ENCODE results near the gene NEBL. TPM values are rescaled to one million over a fixed set of nuclear protein-coding genes. Genes with fewer than 3 reads are reported as not detected.

Gene NEBL
- total RNA-seq, 1 experiment from 2014 or later: 11.2 TPM

DNA sequence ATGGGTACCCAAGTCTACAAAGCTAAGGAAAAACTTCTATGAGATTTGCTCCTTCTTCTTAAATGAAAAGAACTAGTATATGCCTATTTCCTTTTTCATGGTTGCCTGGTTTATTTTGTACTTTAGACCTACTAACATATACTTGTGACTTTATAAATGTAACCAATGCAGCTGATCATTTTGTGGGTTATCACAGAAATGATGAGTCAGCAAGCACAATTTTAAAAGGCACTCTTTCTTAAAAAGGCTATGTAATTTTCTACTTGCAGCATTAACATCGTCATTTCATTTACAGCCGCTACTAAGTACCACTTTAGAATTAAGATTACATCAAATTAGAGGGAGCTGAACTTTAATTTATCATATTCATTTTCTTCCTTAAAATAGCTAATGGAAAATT is 13.6 kb downstream of the NEBL start:
- Mint-ChIP-seq H3K36me3 (ENCODE audit: insufficient read depth, unreplicated experiment) (no peaks in the 10 kb centered on the region), H3K9me3 (ENCODE audit: low read depth, unreplicated experiment) (no peaks in the 10 kb centered on the region), H3K4me3 (ENCODE audit: low read depth, unreplicated experiment) (no peak overlapping the region), H3K4me1 (ENCODE audit: low read depth, unreplicated experiment) (no peaks in the 10 kb centered on the region), H3K27me3 (ENCODE audit: unreplicated experiment) (no peaks in the 10 kb centered on the region), H3K27ac (ENCODE audit: unreplicated experiment) (no peak overlapping the region)
- intact Hi-C loops (cut with micrococcal nuclease; ENCODE audit: unreplicated experiment): no loop called here
- BruUV-seq (replicated peaks): no TSS peak
- no peak for DNase-seq
- TF ChIP-seq, protein P1, sequence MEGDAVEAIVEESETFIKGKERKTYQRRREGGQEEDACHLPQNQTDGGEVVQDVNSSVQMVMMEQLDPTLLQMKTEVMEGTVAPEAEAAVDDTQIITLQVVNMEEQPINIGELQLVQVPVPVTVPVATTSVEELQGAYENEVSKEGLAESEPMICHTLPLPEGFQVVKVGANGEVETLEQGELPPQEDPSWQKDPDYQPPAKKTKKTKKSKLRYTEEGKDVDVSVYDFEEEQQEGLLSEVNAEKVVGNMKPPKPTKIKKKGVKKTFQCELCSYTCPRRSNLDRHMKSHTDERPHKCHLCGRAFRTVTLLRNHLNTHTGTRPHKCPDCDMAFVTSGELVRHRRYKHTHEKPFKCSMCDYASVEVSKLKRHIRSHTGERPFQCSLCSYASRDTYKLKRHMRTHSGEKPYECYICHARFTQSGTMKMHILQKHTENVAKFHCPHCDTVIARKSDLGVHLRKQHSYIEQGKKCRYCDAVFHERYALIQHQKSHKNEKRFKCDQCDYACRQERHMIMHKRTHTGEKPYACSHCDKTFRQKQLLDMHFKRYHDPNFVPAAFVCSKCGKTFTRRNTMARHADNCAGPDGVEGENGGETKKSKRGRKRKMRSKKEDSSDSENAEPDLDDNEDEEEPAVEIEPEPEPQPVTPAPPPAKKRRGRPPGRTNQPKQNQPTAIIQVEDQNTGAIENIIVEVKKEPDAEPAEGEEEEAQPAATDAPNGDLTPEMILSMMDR (IDR thresholded peaks at IDR 0.05; ENCODE audit: unreplicated experiment): no peak
- CTCF ChIA-PET: no interaction called here

DNA sequence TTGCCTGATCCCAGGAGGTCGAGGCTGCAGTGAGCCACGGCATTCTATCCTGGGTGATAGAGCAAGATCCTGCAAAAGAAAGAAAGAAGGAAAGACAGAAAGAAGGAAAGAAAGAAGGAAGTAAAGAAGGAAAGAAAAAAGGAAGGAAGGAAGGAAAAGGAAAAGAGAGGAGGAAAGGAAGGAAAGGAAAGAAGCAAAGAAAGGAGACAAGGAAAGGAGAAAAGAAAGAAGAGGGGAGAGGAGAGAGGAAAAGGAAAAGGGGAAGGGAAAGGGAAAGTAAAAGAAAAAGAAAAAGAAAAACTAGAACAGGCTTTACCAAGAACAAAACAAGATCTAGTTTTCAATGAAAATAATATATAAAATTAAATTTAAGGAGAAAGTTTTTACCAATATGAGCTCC is 15.0 kb downstream of the NEBL start:
- no TSS peak for BruUV-seq (replicated peaks)

DNA sequence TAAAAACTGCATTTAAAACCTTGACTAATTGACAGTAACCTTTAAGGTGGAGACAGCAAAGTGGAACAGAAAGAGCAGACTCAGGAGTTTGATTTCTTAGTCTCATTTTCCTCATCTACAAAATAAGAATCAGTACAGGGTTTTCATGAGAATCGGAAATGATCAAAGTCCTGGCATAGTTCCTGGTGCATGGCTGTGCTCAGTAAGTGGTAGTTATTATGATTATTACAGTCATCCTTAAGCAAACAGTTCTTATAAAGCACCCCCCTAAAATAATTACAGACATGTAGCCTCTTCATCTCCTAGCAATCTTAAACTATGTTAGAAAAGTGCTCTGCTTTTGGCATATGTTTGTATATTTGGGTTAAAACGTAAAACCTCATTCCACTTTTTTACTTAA is 18.0 kb downstream of the NEBL start:
- no peak for DNase-seq
- CTCF ChIA-PET: no interaction called here
- Mint-ChIP-seq H3K4me1 (ENCODE audit: low read depth, unreplicated experiment) (no peaks in the 10 kb centered on the region), H3K27me3 (ENCODE audit: unreplicated experiment) (no peaks in the 10 kb centered on the region), H3K4me3 (ENCODE audit: low read depth, unreplicated experiment) (no peak overlapping the region), H3K9me3 (ENCODE audit: low read depth, unreplicated experiment) (no peaks in the 10 kb centered on the region), H3K27ac (ENCODE audit: unreplicated experiment) (no peak overlapping the region), H3K36me3 (ENCODE audit: insufficient read depth, unreplicated experiment) (no peaks in the 10 kb centered on the region)
- TF ChIP-seq, protein P1 (IDR thresholded peaks at IDR 0.05; ENCODE audit: unreplicated experiment): no peak
- intact Hi-C loops (cut with micrococcal nuclease; ENCODE audit: unreplicated experiment): no loop called here
- BruUV-seq (replicated peaks): no TSS peak

More for the DNA sequence above, 15.0 kb downstream of the NEBL start:
- TF ChIP-seq, protein P1 (IDR thresholded peaks at IDR 0.05; ENCODE audit: unreplicated experiment): no peak
- no peak for DNase-seq
- Mint-ChIP-seq H3K27ac (ENCODE audit: unreplicated experiment) (no peak overlapping the region), H3K27me3 (ENCODE audit: unreplicated experiment) (no peaks in the 10 kb centered on the region), H3K9me3 (ENCODE audit: low read depth, unreplicated experiment) (no peaks in the 10 kb centered on the region), H3K4me3 (ENCODE audit: low read depth, unreplicated experiment) (no peak overlapping the region), H3K4me1 (ENCODE audit: low read depth, unreplicated experiment) (no peaks in the 10 kb centered on the region), H3K36me3 (ENCODE audit: insufficient read depth, unreplicated experiment) (no peaks in the 10 kb centered on the region)
- intact Hi-C loops (cut with micrococcal nuclease; ENCODE audit: unreplicated experiment): no loop called here
- CTCF ChIA-PET: interaction anchor here (0.7 kb wide), 1 partner anchor 1415 kb away, joined by 4 read pairs; no protein-coding TSS in a partner anchor

DNA sequence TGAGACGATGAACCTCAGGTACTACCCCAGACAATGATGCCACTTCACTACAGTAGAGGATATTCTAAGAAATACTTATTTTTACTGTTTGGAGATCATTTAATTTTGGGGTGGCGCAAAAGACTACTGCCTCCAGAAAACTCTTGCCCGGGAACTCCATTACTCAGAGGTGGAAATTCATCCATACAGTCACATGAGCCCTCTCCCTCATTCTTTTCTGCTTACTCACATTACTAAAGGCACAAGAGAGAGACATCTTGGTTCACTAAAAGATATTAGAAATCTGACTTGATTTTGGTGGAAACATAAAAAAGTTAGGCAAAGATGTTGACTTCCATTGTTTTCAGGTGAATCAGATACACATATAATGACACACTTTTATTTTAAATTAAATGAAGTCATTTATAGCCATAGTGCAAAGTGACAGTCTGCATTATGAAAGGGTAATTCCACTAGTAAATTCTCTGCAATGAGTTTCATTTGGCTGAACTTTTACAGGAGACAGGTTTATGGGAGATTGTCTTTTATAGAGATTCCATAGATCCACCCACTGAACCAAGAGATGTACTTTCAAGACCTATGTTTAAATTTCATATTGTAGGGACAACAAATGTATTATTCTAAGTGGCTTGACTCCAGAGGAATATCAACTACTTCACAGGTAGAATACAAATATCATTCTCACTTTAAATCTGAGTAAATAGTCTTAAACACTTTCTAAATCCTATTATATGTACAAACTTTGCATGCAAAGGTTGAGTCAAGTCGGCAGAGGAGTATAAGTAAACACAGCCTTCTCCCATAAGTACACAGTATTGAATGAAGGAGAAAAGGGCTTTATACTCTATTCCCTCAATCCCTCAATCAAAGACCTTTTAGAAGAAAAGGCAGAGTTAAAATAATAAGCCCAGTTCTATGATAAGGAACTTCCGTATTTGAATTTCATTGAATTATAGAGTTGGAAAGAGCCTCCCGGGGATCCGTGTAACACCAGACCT is 18.8 kb downstream of the NEBL start:
- no peaks in the 10 kb centered on the region for H3K27me3 Mint-ChIP-seq (ENCODE audit: unreplicated experiment)
- no peak overlapping the region for H3K4me3 Mint-ChIP-seq (ENCODE audit: low read depth, unreplicated experiment)
- TF ChIP-seq, protein P1 (IDR thresholded peaks at IDR 0.05; ENCODE audit: unreplicated experiment): no peak
- BruUV-seq (replicated peaks): no TSS peak
- no peak overlapping the region for H3K27ac Mint-ChIP-seq (ENCODE audit: unreplicated experiment)
- intact Hi-C loops (cut with micrococcal nuclease; ENCODE audit: unreplicated experiment): no loop called here
- H3K4me1 Mint-ChIP-seq (ENCODE audit: low read depth, unreplicated experiment): no peaks in the 10 kb centered on the region
- DNase-seq: no peak
- CTCF ChIA-PET: no interaction called here
- H3K9me3 Mint-ChIP-seq (ENCODE audit: low read depth, unreplicated experiment): no peaks in the 10 kb centered on the region
- H3K36me3 Mint-ChIP-seq (ENCODE audit: insufficient read depth, unreplicated experiment): no peaks in the 10 kb centered on the region
